ENCODE measurements around the gene NUP107. TPM values are rescaled to one million over a fixed set of nuclear protein-coding genes. Genes with fewer than 3 reads are reported as not detected.

NUP107 gene
- total RNA-seq, 3 donors from 2014 or later (not counting 1 experiment from before 2014, with no cell fraction given), result 54.9 to 69.2 (median 62.0) TPM

DNA sequence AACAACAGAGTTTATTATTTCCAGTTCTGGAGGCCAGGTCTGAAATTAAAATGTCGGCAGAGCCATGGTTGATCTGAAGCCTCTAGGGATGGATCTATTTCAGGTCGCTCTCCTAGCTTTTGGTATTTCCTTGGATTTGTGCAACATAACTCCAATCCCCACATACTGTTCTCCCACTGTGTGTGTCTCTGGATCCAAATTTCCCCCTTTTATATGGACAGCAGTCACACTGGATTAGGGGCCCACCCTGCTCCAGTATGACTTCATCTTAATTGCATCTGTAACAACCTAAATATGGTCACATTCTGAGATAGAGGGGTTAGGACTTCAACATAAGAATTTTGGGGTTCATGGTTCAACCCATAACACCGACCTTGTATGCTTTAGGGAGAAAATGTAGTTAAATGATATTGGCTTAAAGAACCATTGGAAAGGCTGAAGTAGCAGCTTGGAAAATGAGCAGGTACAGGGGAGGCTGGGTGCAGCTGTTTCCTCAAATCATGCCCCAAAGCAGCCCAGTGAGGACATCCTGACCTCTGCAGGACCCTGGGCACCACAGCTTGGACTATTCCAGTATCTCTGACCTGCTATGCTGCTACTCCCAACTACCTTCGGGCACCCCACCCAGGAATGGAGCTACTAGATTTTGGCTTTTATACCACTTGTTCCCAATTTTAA is 107.3 kb downstream of the NUP107 start:
- Mint-ChIP-seq H3K27ac (no peak overlapping the region), H3K4me3 (no peak overlapping the region), H3K4me1 (peaks cover 4 to 5% of the 10 kb centered on the region in 2 donors), H3K36me3 (no peaks in the 10 kb centered on the region), H3K9me3 (no peaks in the 10 kb centered on the region), H3K27me3 (ENCODE audit: low read depth in 2 of 2) (no peaks in the 10 kb centered on the region)
- TF ChIP-seq, protein P1, sequence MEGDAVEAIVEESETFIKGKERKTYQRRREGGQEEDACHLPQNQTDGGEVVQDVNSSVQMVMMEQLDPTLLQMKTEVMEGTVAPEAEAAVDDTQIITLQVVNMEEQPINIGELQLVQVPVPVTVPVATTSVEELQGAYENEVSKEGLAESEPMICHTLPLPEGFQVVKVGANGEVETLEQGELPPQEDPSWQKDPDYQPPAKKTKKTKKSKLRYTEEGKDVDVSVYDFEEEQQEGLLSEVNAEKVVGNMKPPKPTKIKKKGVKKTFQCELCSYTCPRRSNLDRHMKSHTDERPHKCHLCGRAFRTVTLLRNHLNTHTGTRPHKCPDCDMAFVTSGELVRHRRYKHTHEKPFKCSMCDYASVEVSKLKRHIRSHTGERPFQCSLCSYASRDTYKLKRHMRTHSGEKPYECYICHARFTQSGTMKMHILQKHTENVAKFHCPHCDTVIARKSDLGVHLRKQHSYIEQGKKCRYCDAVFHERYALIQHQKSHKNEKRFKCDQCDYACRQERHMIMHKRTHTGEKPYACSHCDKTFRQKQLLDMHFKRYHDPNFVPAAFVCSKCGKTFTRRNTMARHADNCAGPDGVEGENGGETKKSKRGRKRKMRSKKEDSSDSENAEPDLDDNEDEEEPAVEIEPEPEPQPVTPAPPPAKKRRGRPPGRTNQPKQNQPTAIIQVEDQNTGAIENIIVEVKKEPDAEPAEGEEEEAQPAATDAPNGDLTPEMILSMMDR (IDR thresholded peaks at IDR 0.05), result no peak
- Histone ChIP-seq H3K27ac (ENCODE audit: low read length) (no peak overlapping the region), H3K4me3 (ENCODE audit: low read length) (no peak overlapping the region), H3K27me3 (ENCODE audit: control insufficient read depth, insufficient read depth, low read length) (no peaks in the 10 kb centered on the region), H3K4me1 (ENCODE audit: control insufficient read depth, insufficient read depth, low read length) (no peaks in the 10 kb centered on the region), H3K36me3 (ENCODE audit: control insufficient read depth, insufficient read depth, low read length) (no peaks in the 10 kb centered on the region), H3K9me3 (ENCODE audit: control insufficient read depth, insufficient read depth, low read length) (no peaks in the 10 kb centered on the region)
- DNase-seq, result no peak
- WGBS (ENCODE audit: insufficient coverage), result 94% methylated on average over 4 of the region's 4 CpGs
- intact Hi-C loops (cut with micrococcal nuclease), result no loop called here
- no peak for ATAC-seq

DNA sequence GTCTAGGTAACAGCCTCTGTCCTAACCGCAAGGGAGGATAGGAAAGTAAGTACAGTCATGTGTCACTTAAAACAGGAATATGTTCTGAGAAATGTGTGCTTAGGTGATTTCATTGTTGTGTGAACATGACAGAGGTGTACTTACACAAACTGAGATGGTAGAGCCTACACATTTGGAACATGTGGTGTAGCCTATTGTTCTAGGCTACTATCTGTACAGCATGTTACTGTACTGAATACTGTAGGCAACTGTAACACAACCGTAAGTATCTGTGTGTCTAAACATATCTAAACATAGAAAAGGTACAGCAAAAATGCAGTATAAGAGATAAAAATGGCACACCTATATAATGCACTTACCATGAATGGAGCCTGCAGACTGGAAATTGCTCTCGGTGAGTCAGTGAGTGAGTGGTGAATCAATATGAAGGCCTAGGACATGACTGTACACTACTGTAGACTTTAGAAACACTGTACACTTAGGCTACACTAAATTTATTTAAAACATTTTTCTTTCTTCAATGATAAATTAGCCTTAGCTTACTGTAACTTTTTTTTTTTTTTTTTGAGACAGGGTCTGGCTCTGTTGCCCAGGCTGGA is 108.0 kb downstream of the NUP107 start:
- Histone ChIP-seq H3K27me3 (ENCODE audit: control insufficient read depth, insufficient read depth, low read length) (no peaks in the 10 kb centered on the region), H3K4me1 (ENCODE audit: control insufficient read depth, insufficient read depth, low read length) (no peaks in the 10 kb centered on the region), H3K9me3 (ENCODE audit: control insufficient read depth, insufficient read depth, low read length) (no peaks in the 10 kb centered on the region), H3K36me3 (ENCODE audit: control insufficient read depth, insufficient read depth, low read length) (no peaks in the 10 kb centered on the region), H3K27ac (ENCODE audit: low read length) (no peak overlapping the region), H3K4me3 (ENCODE audit: low read length) (no peak overlapping the region)
- ATAC-seq (no peak), DNase-seq (no peak)
- no peaks in the 10 kb centered on the region for H3K36me3 Mint-ChIP-seq
- no peaks in the 10 kb centered on the region for H3K27me3 Mint-ChIP-seq (ENCODE audit: low read depth in 2 of 2)
- H3K4me1 Mint-ChIP-seq, result peaks cover 4 to 5% of the 10 kb centered on the region in 2 donors
- H3K4me3 Mint-ChIP-seq, result no peak overlapping the region
- H3K9me3 Mint-ChIP-seq, result no peaks in the 10 kb centered on the region
- intact Hi-C loops (cut with micrococcal nuclease), result no loop called here
- WGBS (ENCODE audit: insufficient coverage), result 100% methylated on average over 1 of the region's 3 CpGs
- no peak overlapping the region for H3K27ac Mint-ChIP-seq
- TF ChIP-seq, protein P1 (IDR thresholded peaks at IDR 0.05), result no peak

Other genes starting within 250 kb of the NUP107 start
- gene RAP1B, start 76.1 kb upstream of the NUP107 start, total RNA-seq, result 100 to 1,000 TPM; 517 to 664 (median 572) TPM
- 10 to 100 TPM in 2 of 3 donors, 1 to 10 TPM in 1; 8.3 to 15.3 (median 10.2) TPM for gene SLC35E3, start 59.2 kb downstream of the NUP107 start, total RNA-seq
- gene MDM2, start 121.2 kb downstream of the NUP107 start, total RNA-seq, result 100 to 1,000 TPM; 130 to 143 (median 132) TPM
- 1 to 10 TPM in 1 of 3 donors, under 1 TPM in 2; 0.25 to 1.6 (median 0.68) TPM for gene CPM, start 246.2 kb downstream of the NUP107 start, total RNA-seq